NCI-H1092 (cell line): Measurements from ENCODE around the gene AGRN.
A peak's percentile ranks its signal among the peaks of the same experiment; 100 is the strongest.
"Not testable (repeated sequence)": the region's sequence is repeated elsewhere in the genome, so short reads cannot be mapped to it uniquely, and the experiment has no call there.

ENCODE experiments used
- DNase-seq: peaks from one replicate; lab custom pipeline; 2025; lab: John Stamatoyannopoulos, UW

Gene AGRN

GRCh38 chr1:1021010-1021919 is 1.3 kb downstream of the AGRN start:
- no peak for DNase-seq

- DNase-seq: no peak
Observed at GRCh38 chr1:1021920-1022259, 2.0 kb downstream of the AGRN start.

- DNase-seq: no peak
Observed at GRCh38 chr1:1022302-1023009, 2.5 kb downstream of the AGRN start.

GRCh38 chr1:1023700-1024099 is 3.8 kb downstream of the AGRN start:
- no peak for DNase-seq

GRCh38 chr1:1024149-1024770 is 4.3 kb downstream of the AGRN start:
- no peak for DNase-seq

- DNase-seq: no peak
Observed at GRCh38 chr1:1024771-1025699, 5.1 kb downstream of the AGRN start.

- DNase-seq: no peak
Observed at GRCh38 chr1:1025730-1026129, 5.8 kb downstream of the AGRN start.

GRCh38 chr1:1026599-1027413 is 6.9 kb downstream of the AGRN start:
- no peak for DNase-seq

GRCh38 chr1:1027791-1028190 is 7.9 kb downstream of the AGRN start:
- no peak for DNase-seq

- not testable (repeated sequence) for DNase-seq
Observed at GRCh38 chr1:1030867-1031658, 11.1 kb downstream of the AGRN start.

GRCh38 chr1:1031659-1032235 is 11.8 kb downstream of the AGRN start:
- DNase-seq: no peak

GRCh38 chr1:1032424-1032823 is 12.5 kb downstream of the AGRN start:
- no peak for DNase-seq

- DNase-seq: peak; percentile 69
Observed at GRCh38 chr1:1033009-1033587, 13.2 kb downstream of the AGRN start.

GRCh38 chr1:1033731-1034438 is 14.0 kb downstream of the AGRN start:
- no peak for DNase-seq

GRCh38 chr1:1034439-1034781 is 14.5 kb downstream of the AGRN start:
- DNase-seq: no peak

GRCh38 chr1:1035291-1035943 is 15.5 kb downstream of the AGRN start:
- no peak for DNase-seq

GRCh38 chr1:1037366-1038327 is 17.7 kb downstream of the AGRN start:
- no peak for DNase-seq
